HG03575 (cell line): Measurements from ENCODE around the gene RAB21.
"Not testable (repeated sequence)": the region's sequence is repeated elsewhere in the genome, so short reads cannot be mapped to it uniquely, and the experiment has no call there.

ENCODE experiments used
- ATAC-seq: cut with Tn5 transposase; IDR thresholded peaks from one replicate; pipeline ENCODE4 v1.9.1; 2021; ENCODE audit not compliant: unreplicated experiment, insufficient number of reproducible peaks, low FRiP score; ENCODE audit errors: extremely low read depth

The RAB21 gene

GRCh38 chr12:71790331-71790730 lies 35.7 kb downstream of the RAB21 start:
- no peak for ATAC-seq

- no peak for ATAC-seq
Observed at GRCh38 chr12:71791473-71792150, 36.9 kb downstream of the RAB21 start.

GRCh38 chr12:71792599-71792998 lies 37.9 kb downstream of the RAB21 start:
- ATAC-seq, result no peak

- ATAC-seq, result no peak
Observed at GRCh38 chr12:71795901-71796300, 41.2 kb downstream of the RAB21 start.

- ATAC-seq, result no peak
Observed at GRCh38 chr12:71797531-71797930, 42.9 kb downstream of the RAB21 start.

- no peak for ATAC-seq
Observed at GRCh38 chr12:71799106-71799505, 44.4 kb downstream of the RAB21 start.

- ATAC-seq, result no peak
Observed at GRCh38 chr12:71800177-71800576, 45.5 kb downstream of the RAB21 start.

- ATAC-seq, result no peak
Observed at GRCh38 chr12:71804505-71804904, 49.8 kb downstream of the RAB21 start.

GRCh38 chr12:71810921-71811320 lies 56.3 kb downstream of the RAB21 start:
- no peak for ATAC-seq

- ATAC-seq, result not testable (repeated sequence)
Observed at GRCh38 chr12:71815242-71815641, 60.6 kb downstream of the RAB21 start.

GRCh38 chr12:71822088-71822487 lies 67.4 kb downstream of the RAB21 start:
- ATAC-seq, result not testable (repeated sequence)

- no peak for ATAC-seq
Observed at GRCh38 chr12:71828813-71829212, 74.2 kb downstream of the RAB21 start.

GRCh38 chr12:71837356-71837755 lies 82.7 kb downstream of the RAB21 start:
- ATAC-seq, result no peak

- ATAC-seq, result no peak
Observed at GRCh38 chr12:71838231-71838630, 83.6 kb downstream of the RAB21 start.

- no peak for ATAC-seq
Observed at GRCh38 chr12:71838676-71839075, 84.0 kb downstream of the RAB21 start.

GRCh38 chr12:71840231-71840847 lies 85.7 kb downstream of the RAB21 start:
- peak; percentile 12 for ATAC-seq

- no peak for ATAC-seq
Observed at GRCh38 chr12:71846322-71846940, 91.8 kb downstream of the RAB21 start.

- no peak for ATAC-seq
Observed at GRCh38 chr12:71848212-71848611, 93.5 kb downstream of the RAB21 start.

GRCh38 chr12:71849109-71849851 lies 94.6 kb downstream of the RAB21 start:
- ATAC-seq, result no peak
